Suprapubic skin (tissue), 4 donors: ENCODE results near the gene PCA3.

Source experiments
- EP300 ChIP-seq: sonication (generic); formaldehyde crosslinking; IDR thresholded peaks from one replicate; pipeline ENCODE4 v1.6.1; 2017; ENCODE audit warnings: antibody characterized with exemption
- POLR2A ChIP-seq, 2 donors: fragments of 450-650 bp; IDR thresholded peaks; one replicate each; pipeline ENCODE4 v1.6.1; 2017; ENCODE audit warnings: antibody characterized with exemption in 2 of 2, mild to moderate bottlenecking in 2 of 2, moderate library complexity in 2 of 2
- POLR2AphosphoS5 ChIP-seq, 3 donors: sonication (generic); formaldehyde crosslinking; IDR thresholded peaks; one replicate each; pipeline ENCODE4 v1.6.1; 2017; ENCODE audit warnings: antibody characterized with exemption in 3 of 3
- TF ChIP-seq, protein P1 (sequence below), 2 donors: fragments of 200-600 bp in 1 of 2; fragments of 450-650 bp in 1 of 2; sonication (generic) in 1 of 2; IDR thresholded peaks; one replicate each; pipeline ENCODE4 v1.5.1; 2016 to 2019; ENCODE audit warnings: antibody characterized with exemption in 2 of 2, mild to moderate bottlenecking in 1 of 2, moderate library complexity in 1 of 2

DNA sequence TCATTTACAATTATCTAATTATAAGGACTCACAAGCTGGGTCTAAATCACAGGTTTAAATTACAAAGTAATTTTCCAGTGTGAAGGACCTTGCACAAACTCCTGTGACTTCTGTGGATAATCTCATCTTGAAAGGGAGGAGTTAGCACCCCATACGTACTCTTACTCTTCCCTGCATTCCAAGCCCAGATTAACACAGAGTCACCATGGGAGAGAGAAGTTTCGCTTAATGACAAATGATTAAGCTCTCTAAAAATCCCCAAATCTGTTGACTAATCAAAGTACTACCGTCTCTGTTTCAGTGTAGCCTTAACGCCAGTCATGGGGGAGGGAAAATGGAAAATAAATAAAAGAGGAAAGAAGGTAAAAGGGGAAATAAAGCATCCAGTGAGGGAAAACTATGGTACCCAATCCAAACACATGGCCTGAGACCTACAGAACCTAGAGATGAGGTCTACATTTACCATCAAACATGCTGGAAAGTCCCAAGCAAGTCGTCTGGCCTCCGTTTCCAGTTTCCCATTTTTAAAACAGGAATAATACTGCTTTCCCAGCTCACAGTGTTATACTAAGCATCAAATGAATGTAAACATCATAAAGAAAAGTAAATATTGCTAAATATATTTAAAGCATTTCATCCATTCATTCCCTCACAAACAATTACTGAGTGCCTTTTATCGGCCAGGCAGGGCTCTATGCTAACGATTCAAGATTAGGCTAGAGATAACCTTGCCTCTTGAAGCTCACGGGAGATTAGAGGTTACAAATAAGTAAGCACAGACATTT lies 63.2 kb downstream of the PCA3 start:
- TF ChIP-seq, protein P1, sequence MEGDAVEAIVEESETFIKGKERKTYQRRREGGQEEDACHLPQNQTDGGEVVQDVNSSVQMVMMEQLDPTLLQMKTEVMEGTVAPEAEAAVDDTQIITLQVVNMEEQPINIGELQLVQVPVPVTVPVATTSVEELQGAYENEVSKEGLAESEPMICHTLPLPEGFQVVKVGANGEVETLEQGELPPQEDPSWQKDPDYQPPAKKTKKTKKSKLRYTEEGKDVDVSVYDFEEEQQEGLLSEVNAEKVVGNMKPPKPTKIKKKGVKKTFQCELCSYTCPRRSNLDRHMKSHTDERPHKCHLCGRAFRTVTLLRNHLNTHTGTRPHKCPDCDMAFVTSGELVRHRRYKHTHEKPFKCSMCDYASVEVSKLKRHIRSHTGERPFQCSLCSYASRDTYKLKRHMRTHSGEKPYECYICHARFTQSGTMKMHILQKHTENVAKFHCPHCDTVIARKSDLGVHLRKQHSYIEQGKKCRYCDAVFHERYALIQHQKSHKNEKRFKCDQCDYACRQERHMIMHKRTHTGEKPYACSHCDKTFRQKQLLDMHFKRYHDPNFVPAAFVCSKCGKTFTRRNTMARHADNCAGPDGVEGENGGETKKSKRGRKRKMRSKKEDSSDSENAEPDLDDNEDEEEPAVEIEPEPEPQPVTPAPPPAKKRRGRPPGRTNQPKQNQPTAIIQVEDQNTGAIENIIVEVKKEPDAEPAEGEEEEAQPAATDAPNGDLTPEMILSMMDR (IDR thresholded peaks at IDR 0.05) = no peak
- TF ChIP-seq POLR2A (IDR thresholded peaks at IDR 0.05) (no peak), POLR2AphosphoS5 (IDR thresholded peaks at IDR 0.05) (no peak), EP300 (no peak)
